HepG2 (cell line): Measurements from ENCODE around the gene ATAD3C.

ENCODE experiments used
- GLI4 ChIP-seq: sonication (generic); formaldehyde crosslinking; IDR thresholded peaks from 2 replicates; pipeline ENCODE4 v1.5.1; 2020; ENCODE audit warnings: missing genetic modification reagents, mild to moderate bottlenecking, moderate library complexity, borderline replicate concordance
- KDM4B ChIP-seq: sonication (generic); formaldehyde crosslinking; IDR thresholded peaks from 2 replicates; pipeline ENCODE4 v1.4.0; 2020; ENCODE audit warnings: missing genetic modification reagents
- POLR2AphosphoS5 ChIP-seq: IDR thresholded peaks from 2 replicates; pipeline ENCODE4 v1.6.1; 2012; ENCODE audit warnings: low read depth, low read length
- SP1 ChIP-seq, 2 experiments: fragments of 450-650 bp in 1 of 2; sonication (generic) in 1 of 2; formaldehyde crosslinking in 1 of 2; IDR thresholded peaks; 2 replicates each; pipeline versions ENCODE4 v1.4.0 to v1.6.1; 2016 to 2020; ENCODE audit warnings: missing genetic modification reagents in 1 of 2
- ZBTB21 ChIP-seq: sonication (generic); formaldehyde crosslinking; IDR thresholded peaks from 2 replicates; pipeline ENCODE4 v1.4.0; 2020; ENCODE audit warnings: missing genetic modification reagents
- ZFX ChIP-seq: sonication (generic); formaldehyde crosslinking; IDR thresholded peaks from 2 replicates; pipeline ENCODE4 v1.4.0; 2020; ENCODE audit warnings: mild to moderate bottlenecking, low read depth, missing genetic modification reagents, moderate library complexity
- TF ChIP-seq, protein P1 (sequence below): sonication (generic); formaldehyde crosslinking; IDR thresholded peaks from 2 replicates; pipeline ENCODE4 v1.8.1; 2023; ENCODE audit warnings: missing genetic modification reagents, inconsistent platforms, borderline replicate concordance

GRCh38 chr1:1403653-1404052 is 45.8 kb upstream of the ATAD3C start:
- TF ChIP-seq POLR2AphosphoS5 = peak; percentile 41; the same call in 1 of the 2 replicates
- no peak for TF ChIP-seq SP1 (IDR thresholded peaks at IDR 0.05)
- no peak for TF ChIP-seq SP1 (CRISPR knock-in tag; IDR thresholded peaks at IDR 0.05)
- no peak for TF ChIP-seq ZFX
- TF ChIP-seq, protein P1, sequence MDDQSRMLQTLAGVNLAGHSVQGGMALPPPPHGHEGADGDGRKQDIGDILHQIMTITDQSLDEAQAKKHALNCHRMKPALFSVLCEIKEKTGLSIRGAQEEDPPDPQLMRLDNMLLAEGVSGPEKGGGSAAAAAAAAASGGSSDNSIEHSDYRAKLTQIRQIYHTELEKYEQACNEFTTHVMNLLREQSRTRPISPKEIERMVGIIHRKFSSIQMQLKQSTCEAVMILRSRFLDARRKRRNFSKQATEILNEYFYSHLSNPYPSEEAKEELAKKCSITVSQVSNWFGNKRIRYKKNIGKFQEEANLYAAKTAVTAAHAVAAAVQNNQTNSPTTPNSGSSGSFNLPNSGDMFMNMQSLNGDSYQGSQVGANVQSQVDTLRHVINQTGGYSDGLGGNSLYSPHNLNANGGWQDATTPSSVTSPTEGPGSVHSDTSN = no peak
- TF ChIP-seq ZBTB21 (CRISPR knock-in tag) = no peak
- no peak for TF ChIP-seq KDM4B
- no peak for TF ChIP-seq GLI4 (CRISPR knock-in tag)
